ENCODE measurements around the gene WDR13. TPM values are rescaled to one million over a fixed set of nuclear protein-coding genes. Genes with fewer than 3 reads are reported as not detected.

WDR13 gene
- polyA plus RNA-seq, 1 experiment: 24.1 TPM

GRCh38 chrX:48574270-48575266, 22.7 kb upstream of the WDR13 start, which contains the start of gene RBM3:
Gene RBM3 (plus strand): TSS chrX:48574484. CDS start chrX:48575181, 697 bp downstream.
- ChIA-PET POLR2A (interaction anchor here (0.6 to 1.5 kb wide), 5 partner anchors 11 to 35 kb away, joined by 3 to 15 read pairs (median 3); partner anchors contain the start of gene TBC1D25), CTCF (no interaction called here)
- H3K4me3 ChIP-seq (ENCODE audit: low read depth, low read length): peak within 1 kb of the TSS; percentile 82
- peaks cover 3% of the 10 kb centered on the region; the same call in 1 of the 2 replicates for H3K9me3 ChIP-seq (ENCODE audit: control insufficient read depth, insufficient read depth, low read length)
- no peak for DNase-seq (ENCODE audit: low read depth, low spot score)
- no peaks in the 10 kb centered on the region for H3K27me3 ChIP-seq (ENCODE audit: control insufficient read depth, insufficient read depth, low read length)
- TF ChIP-seq CTCF (IDR thresholded peaks at IDR 0.05; ENCODE audit: low read depth, low read length): peak; percentile 44
- peak within 1 kb of the TSS; percentile 98 for H3K27ac ChIP-seq (ENCODE audit: low read depth, low read length)

GRCh38 chrX:48575642-48576041, 21.6 kb upstream of the WDR13 start:
- Histone ChIP-seq H3K27ac (ENCODE audit: low read depth, low read length) (no peak overlapping the region), H3K27me3 (ENCODE audit: control insufficient read depth, insufficient read depth, low read length) (no peaks in the 10 kb centered on the region), H3K9me3 (ENCODE audit: control insufficient read depth, insufficient read depth, low read length) (peaks cover 3% of the 10 kb centered on the region; the same call in 1 of the 2 replicates), H3K4me3 (ENCODE audit: low read depth, low read length) (peak overlapping the region; percentile 82)
- ChIA-PET CTCF (no interaction called here), POLR2A (no interaction called here)
- TF ChIP-seq CTCF (IDR thresholded peaks at IDR 0.05; ENCODE audit: low read depth, low read length): no peak
- DNase-seq (ENCODE audit: low read depth, low spot score): no peak

GRCh38 chrX:48576108-48576507, 21.2 kb upstream of the WDR13 start:
- no peak for DNase-seq (ENCODE audit: low read depth, low spot score)
- TF ChIP-seq CTCF (IDR thresholded peaks at IDR 0.05; ENCODE audit: low read depth, low read length): no peak
- Histone ChIP-seq H3K4me3 (ENCODE audit: low read depth, low read length) (peak overlapping the region; percentile 82), H3K27me3 (ENCODE audit: control insufficient read depth, insufficient read depth, low read length) (no peaks in the 10 kb centered on the region), H3K27ac (ENCODE audit: low read depth, low read length) (no peak overlapping the region), H3K9me3 (ENCODE audit: control insufficient read depth, insufficient read depth, low read length) (peaks cover 3% of the 10 kb centered on the region; the same call in 1 of the 2 replicates)
- ChIA-PET POLR2A (no interaction called here), CTCF (no interaction called here)

- CTCF ChIA-PET: interaction anchor here (0.7 kb wide), 1 partner anchor 448 kb away, joined by 4 read pairs; no protein-coding TSS in a partner anchor
- Histone ChIP-seq H3K4me3 (ENCODE audit: low read depth, low read length) (no peak overlapping the region), H3K27me3 (ENCODE audit: control insufficient read depth, insufficient read depth, low read length) (no peaks in the 10 kb centered on the region), H3K27ac (ENCODE audit: low read depth, low read length) (no peak overlapping the region), H3K9me3 (ENCODE audit: control insufficient read depth, insufficient read depth, low read length) (peaks cover 3% of the 10 kb centered on the region; the same call in 1 of the 2 replicates)
- POLR2A ChIA-PET: interaction anchor here (0.6 to 1.5 kb wide), 4 partner anchors 13 to 57 kb away, joined by 3 to 5 read pairs (median 4); no protein-coding TSS in a partner anchor
- no peak for DNase-seq (ENCODE audit: low read depth, low spot score)
- TF ChIP-seq CTCF (IDR thresholded peaks at IDR 0.05; ENCODE audit: low read depth, low read length): no peak
Measured at GRCh38 chrX:48578661-48579128, 18.6 kb upstream of the WDR13 start.
